ENCODE measurements around the gene ENTPD2. TPM values are rescaled to one million over a fixed set of nuclear protein-coding genes. Genes with fewer than 3 reads are reported as not detected.

ENTPD2 gene
- polyA plus RNA-seq, 1 experiment: not detected

DNA sequence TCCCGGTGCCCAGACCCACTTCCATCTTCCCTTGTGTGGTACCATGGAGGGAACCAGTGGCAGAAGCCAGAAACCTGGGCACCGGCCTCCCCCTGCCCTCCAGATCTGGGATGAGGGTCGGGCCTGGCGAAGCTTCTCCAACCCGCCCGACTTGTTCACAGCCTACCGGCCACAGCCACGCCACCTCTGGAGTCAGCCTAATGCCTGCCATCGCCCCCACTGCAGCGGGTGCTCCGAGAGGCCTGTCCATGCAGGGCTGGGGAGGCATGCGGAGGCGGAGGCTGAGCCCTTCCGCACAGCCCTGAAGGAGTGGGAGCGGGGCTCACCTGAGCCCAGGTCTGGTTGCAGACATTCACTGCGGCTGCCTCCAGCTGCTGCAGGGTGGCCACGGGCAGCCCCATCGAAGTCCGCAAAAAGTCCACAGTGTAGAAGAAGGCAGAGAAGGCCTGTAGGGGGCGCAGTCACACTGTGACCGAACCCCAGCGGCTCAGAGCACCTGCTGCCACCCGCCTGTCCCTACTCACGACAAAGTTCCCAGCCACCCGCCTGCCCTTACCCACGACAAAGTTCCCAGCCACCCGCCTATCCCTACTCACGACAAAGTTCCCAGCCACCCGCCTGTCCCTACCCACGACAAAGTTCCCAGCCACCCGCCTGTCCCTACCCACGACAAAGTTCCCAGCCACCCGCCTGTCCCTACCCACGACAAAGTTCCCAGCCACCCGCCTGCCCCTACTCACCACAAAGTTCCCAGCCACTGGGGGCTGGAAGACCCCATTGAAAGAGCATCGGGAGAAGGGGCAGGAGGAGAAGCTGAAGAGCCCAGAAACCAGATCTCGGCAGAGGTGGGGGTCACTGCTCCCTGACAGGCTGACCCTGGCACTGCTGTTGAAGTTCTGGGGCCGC is 4.1 kb downstream of the ENTPD2 start:
- Histone ChIP-seq H3K27ac (ENCODE audit: low read depth, low read length) (no peak overlapping the region), H3K9me3 (ENCODE audit: control insufficient read depth, insufficient read depth, low read length) (no peaks in the 10 kb centered on the region; the same call in 1 of the 2 replicates), H3K4me3 (ENCODE audit: low read depth, low read length) (no peak overlapping the region), H3K27me3 (ENCODE audit: control insufficient read depth, insufficient read depth, low read length) (peaks cover 59% of the 10 kb centered on the region)
- peak; percentile 55 for TF ChIP-seq CTCF (IDR thresholded peaks at IDR 0.05; ENCODE audit: low read depth, low read length)
- POLR2A ChIA-PET: no interaction called here
- no peak for DNase-seq (ENCODE audit: low read depth, low spot score)
- CTCF ChIA-PET: interaction anchor here (1.1 to 4.3 kb wide), 3 partner anchors 15 to 42 kb away, joined by 3 to 104 read pairs (median 3); partner anchors contain the start of gene SAPCD2

- ChIA-PET POLR2A (no interaction called here), CTCF (interaction anchor here (0.9 to 4.3 kb wide), 3 partner anchors 13 to 41 kb away, joined by 3 to 104 read pairs (median 4); partner anchors contain the start of gene SAPCD2)
- Histone ChIP-seq H3K27me3 (ENCODE audit: control insufficient read depth, insufficient read depth, low read length) (peaks cover 52% of the 10 kb centered on the region), H3K4me3 (ENCODE audit: low read depth, low read length) (no peak overlapping the region), H3K27ac (ENCODE audit: low read depth, low read length) (no peak overlapping the region), H3K9me3 (ENCODE audit: control insufficient read depth, insufficient read depth, low read length) (no peaks in the 10 kb centered on the region; the same call in 1 of the 2 replicates)
- no peak for TF ChIP-seq CTCF (IDR thresholded peaks at IDR 0.05; ENCODE audit: low read depth, low read length)
- DNase-seq (ENCODE audit: low read depth, low spot score): no peak
Observed at GRCh38 chr9:137048655-137049543, 5.0 kb downstream of the ENTPD2 start.

GRCh38 chr9:137046088-137046787 is 7.6 kb downstream of the ENTPD2 start, which contains the start of gene NPDC1:
Gene NPDC1, minus strand, starts transcription at chr9:137046177. Its CDS starts 188 bp downstream, at chr9:137045989.
- DNase-seq (ENCODE audit: low read depth, low spot score): no peak
- TF ChIP-seq CTCF (IDR thresholded peaks at IDR 0.05; ENCODE audit: low read depth, low read length): peak; percentile 87
- Histone ChIP-seq H3K9me3 (ENCODE audit: control insufficient read depth, insufficient read depth, low read length) (no peaks in the 10 kb centered on the region; the same call in 1 of the 2 replicates), H3K4me3 (ENCODE audit: low read depth, low read length) (peak within 1 kb of the TSS; percentile 68), H3K27ac (ENCODE audit: low read depth, low read length) (no peak within 1 kb of the TSS), H3K27me3 (ENCODE audit: control insufficient read depth, insufficient read depth, low read length) (peaks cover 29% of the 10 kb centered on the region)
- ChIA-PET POLR2A (interaction anchor here (0.6 to 1.3 kb wide), 4 partner anchors 40 to 190 kb away, joined by 3 to 6 read pairs (median 3); partner anchors contain the start of genes MAN1B1 and TRAF2), CTCF (interaction anchor here (0.5 to 4.3 kb wide), 19 partner anchors 10 to 539 kb away, joined by 3 to 104 read pairs (median 4); partner anchors contain the start of genes FUT7, MAN1B1, RNF224 and SAPCD2)

DNA sequence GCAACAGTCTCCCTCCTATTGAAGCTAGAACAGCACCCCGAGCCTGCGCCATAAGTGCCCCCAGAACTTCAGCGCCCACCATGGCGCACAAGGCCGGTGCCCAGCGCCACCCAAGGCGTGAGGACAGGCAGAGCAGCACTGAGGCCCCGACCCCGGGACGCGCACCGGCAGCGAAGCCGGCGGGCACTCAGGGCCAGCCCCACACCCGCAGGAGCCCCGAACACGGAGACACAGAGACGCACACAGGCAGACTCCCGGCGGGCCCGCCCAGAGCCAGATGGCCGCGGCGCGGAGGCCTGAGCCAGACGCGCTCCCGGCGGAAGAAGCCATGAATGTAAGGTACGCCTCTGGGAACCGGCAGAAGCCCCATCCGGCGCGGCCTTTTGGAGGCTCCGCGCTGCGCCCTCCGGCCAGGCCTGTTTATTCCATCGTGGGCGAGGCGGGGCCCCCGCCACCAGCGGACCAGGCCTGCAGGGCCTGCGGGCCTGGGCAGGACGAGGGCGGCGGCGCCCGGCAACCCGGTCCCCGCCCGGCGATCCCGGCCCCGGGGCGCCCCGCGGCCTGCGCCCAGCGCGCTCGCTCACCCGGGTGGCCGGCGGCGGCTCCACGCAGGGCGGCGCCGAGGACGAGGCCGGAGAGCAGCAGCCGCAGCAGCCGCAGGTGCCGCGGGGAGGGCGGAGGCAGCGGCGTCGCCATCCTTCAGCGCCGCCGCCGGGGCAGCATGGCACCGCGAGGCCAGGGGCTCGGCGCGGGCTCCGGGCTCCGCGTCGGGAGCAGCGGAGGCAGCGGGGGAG is 8.4 kb downstream of the ENTPD2 start:
- Histone ChIP-seq H3K27ac (ENCODE audit: low read depth, low read length) (no peak overlapping the region), H3K9me3 (ENCODE audit: control insufficient read depth, insufficient read depth, low read length) (no peaks in the 10 kb centered on the region; the same call in 1 of the 2 replicates), H3K4me3 (ENCODE audit: low read depth, low read length) (peak overlapping the region; percentile 68), H3K27me3 (ENCODE audit: control insufficient read depth, insufficient read depth, low read length) (peaks cover 23% of the 10 kb centered on the region)
- TF ChIP-seq CTCF (IDR thresholded peaks at IDR 0.05; ENCODE audit: low read depth, low read length): no peak
- CTCF ChIA-PET: interaction anchor here (0.6 to 2.3 kb wide), 4 partner anchors 10 to 71 kb away, joined by 4 to 20 read pairs (median 11); no protein-coding TSS in a partner anchor
- DNase-seq (ENCODE audit: low read depth, low spot score): no peak
- POLR2A ChIA-PET: interaction anchor here (0.8 kb wide), 1 partner anchor 195 kb away, joined by 3 read pairs; the partner anchor contains the start of gene TUBB4B

Measured in AG04450 (cell line).